Neural cell (in vitro differentiated cells): ENCODE results near the gene DLG2.

ENCODE experiments used
- EP300 ChIP-seq: fragments of 450-650 bp; conservative IDR thresholded peaks from 2 replicates; pipeline ENCODE4 v1.6.1; 2014; ENCODE audit warnings: antibody characterized with exemption, mild to moderate bottlenecking, moderate library complexity; ENCODE audit not compliant: poor library complexity, severe bottlenecking
- POLR2AphosphoS5 ChIP-seq: IDR thresholded peaks from 2 replicates; pipeline ENCODE4 v1.6.1; 2012
- TF ChIP-seq, protein P1 (sequence below): fragments of 450-650 bp; IDR thresholded peaks from 2 replicates; pipeline ENCODE4 v1.5.1; 2014; ENCODE audit warnings: antibody characterized with exemption, mild to moderate bottlenecking, moderate library complexity; ENCODE audit not compliant: poor library complexity, severe bottlenecking

DNA sequence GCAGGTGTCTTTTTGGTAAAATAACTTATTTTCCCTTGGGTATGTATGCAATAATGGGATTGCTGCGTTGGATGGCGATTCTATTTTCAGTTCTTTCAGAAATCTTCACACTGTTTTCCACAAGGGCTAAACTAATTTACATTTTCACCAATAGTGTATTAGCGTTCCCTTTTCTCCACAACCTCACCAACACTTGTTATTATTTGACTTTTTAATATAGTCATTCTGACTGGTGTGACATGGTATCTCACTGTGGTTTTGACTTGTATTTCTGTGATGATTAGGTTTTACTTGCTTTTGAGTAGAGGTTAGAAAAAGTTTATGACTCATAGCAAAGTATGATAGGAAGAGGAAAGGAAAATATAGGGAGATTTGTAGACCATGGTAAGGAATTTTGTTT is 92.3 kb downstream of the DLG2 start:
- TF ChIP-seq, protein P1, sequence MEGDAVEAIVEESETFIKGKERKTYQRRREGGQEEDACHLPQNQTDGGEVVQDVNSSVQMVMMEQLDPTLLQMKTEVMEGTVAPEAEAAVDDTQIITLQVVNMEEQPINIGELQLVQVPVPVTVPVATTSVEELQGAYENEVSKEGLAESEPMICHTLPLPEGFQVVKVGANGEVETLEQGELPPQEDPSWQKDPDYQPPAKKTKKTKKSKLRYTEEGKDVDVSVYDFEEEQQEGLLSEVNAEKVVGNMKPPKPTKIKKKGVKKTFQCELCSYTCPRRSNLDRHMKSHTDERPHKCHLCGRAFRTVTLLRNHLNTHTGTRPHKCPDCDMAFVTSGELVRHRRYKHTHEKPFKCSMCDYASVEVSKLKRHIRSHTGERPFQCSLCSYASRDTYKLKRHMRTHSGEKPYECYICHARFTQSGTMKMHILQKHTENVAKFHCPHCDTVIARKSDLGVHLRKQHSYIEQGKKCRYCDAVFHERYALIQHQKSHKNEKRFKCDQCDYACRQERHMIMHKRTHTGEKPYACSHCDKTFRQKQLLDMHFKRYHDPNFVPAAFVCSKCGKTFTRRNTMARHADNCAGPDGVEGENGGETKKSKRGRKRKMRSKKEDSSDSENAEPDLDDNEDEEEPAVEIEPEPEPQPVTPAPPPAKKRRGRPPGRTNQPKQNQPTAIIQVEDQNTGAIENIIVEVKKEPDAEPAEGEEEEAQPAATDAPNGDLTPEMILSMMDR: no peak
- TF ChIP-seq EP300: no peak
- no peak for TF ChIP-seq POLR2AphosphoS5
